Mammary epithelial cell (primary cell): ENCODE measurements around the gene TNIK.

ENCODE experiments used
- CTCF ChIP-seq, 2 donors: IDR thresholded peaks in 1 of 2; conservative IDR thresholded peaks in 1 of 2; 2 replicates each; pipeline ENCODE4 v1.5.1; 2011 to 2012; ENCODE audit warnings: inconsistent platforms in 2 of 2, low read length in 2 of 2, mild to moderate bottlenecking in 2 of 2, control low read depth in 1 of 2, low read depth in 1 of 2; ENCODE audit not compliant: insufficient read depth in 1 of 2; ENCODE audit errors: extremely low read depth in 1 of 2
- EZH2 ChIP-seq: IDR thresholded peaks from 2 replicates; pipeline ENCODE4 v1.6.1; 2012; ENCODE audit warnings: low read length, inconsistent platforms, borderline replicate concordance

DNA sequence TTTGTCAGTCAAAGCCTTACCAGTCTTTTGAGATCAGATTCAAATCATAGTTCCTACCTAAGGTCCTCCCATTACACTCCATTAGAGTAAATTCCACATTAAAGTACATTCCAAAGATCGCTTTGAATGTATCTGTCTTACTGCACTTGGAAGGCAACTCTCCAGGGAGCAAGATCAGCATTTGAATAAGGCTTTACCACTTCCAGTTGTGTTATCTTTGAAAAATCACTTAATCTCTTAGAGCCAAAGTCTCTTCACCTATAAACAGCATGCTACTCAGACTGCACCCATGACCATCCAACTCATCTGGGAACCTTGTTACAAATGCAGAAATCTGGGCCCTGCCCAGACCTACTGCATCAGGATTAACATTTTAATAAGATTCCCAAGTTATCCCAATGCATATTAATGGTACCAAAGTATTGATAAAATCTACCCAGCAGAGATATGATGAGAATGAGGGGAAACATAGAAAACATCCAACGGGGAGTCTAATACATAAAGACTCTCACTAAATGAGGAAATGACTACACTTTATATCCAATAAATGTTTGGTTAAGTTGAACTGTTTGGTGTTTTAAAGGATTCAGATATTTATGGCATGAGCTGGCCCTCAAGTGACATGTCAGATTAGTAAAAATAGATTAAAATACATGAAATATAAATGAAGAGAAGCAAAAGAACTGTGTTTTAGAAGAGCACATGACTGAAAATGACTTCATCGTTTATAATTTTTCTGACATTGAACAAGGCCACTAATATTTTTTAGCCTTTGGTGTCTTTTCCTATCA, 75.9 kb downstream of the TNIK start:
- TF ChIP-seq CTCF (conservative IDR thresholded peaks at IDR 0.05 in 1 of 2, IDR thresholded peaks at IDR 0.05 in 1 of 2; ENCODE audit: extremely low read depth in 1 of 2, insufficient read depth in 1 of 2, low read depth in 1 of 2, low read length in 2 of 2) (no peak), EZH2 (no peak)
